Spleen (tissue), 11 donors: ENCODE data around the gene IZUMO4. TPM values are rescaled to one million over a fixed set of nuclear protein-coding genes. Genes with fewer than 3 reads are reported as not detected.

ENCODE experiments used
- DNase-seq: peaks from one replicate; pipeline ENCODE4 v3.0.0-alpha.2; 2020
- H3K27ac ChIP-seq, 8 donors: fragments of 200-600 bp; sonication (generic) in 7 of 8; 1 replicate in 4 of 8; 2 replicates in 4 of 8; pipeline versions ENCODE4 v1.5.0 to v1.8.0; 2016 to 2021; ENCODE audit warnings: inconsistent platforms in 4 of 8, mild to moderate bottlenecking in 4 of 8, moderate library complexity in 1 of 8
- H3K27me3 ChIP-seq, 7 donors: fragments of 200-600 bp; sonication (generic) in 6 of 7; replicated peaks in 1 of 7; 1 replicate in 4 of 7; 2 replicates in 3 of 7; pipeline versions ENCODE4 v1.5.0 to v1.8.0; 2016 to 2021; ENCODE audit warnings: inconsistent platforms in 3 of 7, mild to moderate bottlenecking in 1 of 7
- H3K36me3 ChIP-seq, 6 donors: fragments of 200-600 bp; sonication (generic) in 5 of 6; 1 replicate in 4 of 6; 2 replicates in 2 of 6; pipeline versions ENCODE4 v1.5.0 to v1.8.0; 2016 to 2021; ENCODE audit warnings: inconsistent platforms in 2 of 6
- H3K4me1 ChIP-seq, 6 donors: fragments of 200-600 bp; sonication (generic) in 5 of 6; 1 replicate in 3 of 6; 2 replicates in 3 of 6; pipeline versions ENCODE4 v1.5.0 to v1.8.0; 2016 to 2021; ENCODE audit warnings: inconsistent platforms in 3 of 6
- H3K4me3 ChIP-seq, 8 donors: fragments of 200-600 bp; sonication (generic) in 7 of 8; 1 replicate in 4 of 8; 2 replicates in 4 of 8; pipeline versions ENCODE4 v1.5.0 to v1.8.0; 2016 to 2021; ENCODE audit warnings: inconsistent platforms in 4 of 8, mild to moderate bottlenecking in 4 of 8, moderate library complexity in 2 of 8
- H3K9me3 ChIP-seq, 8 donors: fragments of 200-600 bp; sonication (generic) in 7 of 8; 1 replicate in 4 of 8; 2 replicates in 4 of 8; pipeline versions ENCODE4 v1.5.0 to v1.8.0; 2016 to 2021; ENCODE audit warnings: inconsistent platforms in 4 of 8
- POLR2A ChIP-seq, 3 donors: fragments of 450-650 bp; IDR thresholded peaks; one replicate each; pipeline ENCODE4 v1.5.1; 2017; ENCODE audit warnings: antibody characterized with exemption in 3 of 3, mild to moderate bottlenecking in 1 of 3
- POLR2AphosphoS5 ChIP-seq, 3 donors: sonication (generic); formaldehyde crosslinking; IDR thresholded peaks; one replicate each; pipeline ENCODE4 v1.5.1; 2017; ENCODE audit warnings: antibody characterized with exemption in 3 of 3
- WGBS, 5 donors: extraction: QIAGEN DNeasy Blood & Tissue Kit in 3 of 5; methylation state at CpG; one replicate each; pipeline versions ENCODE4 v1.1.5 to v1.1.7; 2013 to 2018; 5-methylcytosine and 5-hydroxymethylcytosine counted together
- intact Hi-C: fragments of 100-400 bp; cut with DNase I; formaldehyde crosslinking; loops from one replicate; pipeline ENCODE4 v1.15.0; 2023; ENCODE audit warnings: low total_unique reads
- polyA plus RNA-seq, 3 donors: library from polyadenylated mRNA; stranded (reverse); fragments of 200-250 nt; gene quantifications; one replicate each; pipeline ENCODE4 v1.2.1, GENCODE V29; 2013
- total RNA-seq, 7 donors: library from RNA; depleted of rRNA in 3 of 7; stranded (reverse); fragments of >200 nt in 3 of 7; fragmentation: NEBNext Ultra II Directional in 4 of 7; extraction: Animal tissue kit (Norgen Biotek cat#: 25700) in 4 of 7; gene quantifications; one replicate each; pipeline versions ENCODE4 v1.1.0 to v1.2.1, GENCODE V29; 2016 to 2021
- TF ChIP-seq, protein P1 (sequence below), 11 experiments: fragments of 200-600 bp in 7 of 11; fragments of 450-650 bp in 4 of 11; sonication (generic) in 4 of 11; IDR thresholded peaks in 8 of 11; conservative IDR thresholded peaks in 3 of 11; 1 replicate in 7 of 11; 2 replicates in 4 of 11; pipeline versions ENCODE4 v1.4.0 to v1.8.0; 2016 to 2021; ENCODE audit warnings: antibody characterized with exemption in 11 of 11, inconsistent platforms in 4 of 11, mild to moderate bottlenecking in 1 of 11
- donor health status: healthy with polysubstance abuse.
- donor health status: DM: no; HTN: no; CAD: no; lungs with moderate emphysema.
- donor health status: DM: no; HTN: no; CAD: no.
- donor health status: Bipolar disorder and iron deficiency.
- donor health status: healthy.
- donor health status: DM: no; HTN: no; CAD: no.
- donor health status: DM: yes; HTN: yes; CAD: no.

IZUMO4 gene
- total and polyA plus RNA-seq, 10 donors = 1.9 to 25.9 (median 5.7) TPM

DNA sequence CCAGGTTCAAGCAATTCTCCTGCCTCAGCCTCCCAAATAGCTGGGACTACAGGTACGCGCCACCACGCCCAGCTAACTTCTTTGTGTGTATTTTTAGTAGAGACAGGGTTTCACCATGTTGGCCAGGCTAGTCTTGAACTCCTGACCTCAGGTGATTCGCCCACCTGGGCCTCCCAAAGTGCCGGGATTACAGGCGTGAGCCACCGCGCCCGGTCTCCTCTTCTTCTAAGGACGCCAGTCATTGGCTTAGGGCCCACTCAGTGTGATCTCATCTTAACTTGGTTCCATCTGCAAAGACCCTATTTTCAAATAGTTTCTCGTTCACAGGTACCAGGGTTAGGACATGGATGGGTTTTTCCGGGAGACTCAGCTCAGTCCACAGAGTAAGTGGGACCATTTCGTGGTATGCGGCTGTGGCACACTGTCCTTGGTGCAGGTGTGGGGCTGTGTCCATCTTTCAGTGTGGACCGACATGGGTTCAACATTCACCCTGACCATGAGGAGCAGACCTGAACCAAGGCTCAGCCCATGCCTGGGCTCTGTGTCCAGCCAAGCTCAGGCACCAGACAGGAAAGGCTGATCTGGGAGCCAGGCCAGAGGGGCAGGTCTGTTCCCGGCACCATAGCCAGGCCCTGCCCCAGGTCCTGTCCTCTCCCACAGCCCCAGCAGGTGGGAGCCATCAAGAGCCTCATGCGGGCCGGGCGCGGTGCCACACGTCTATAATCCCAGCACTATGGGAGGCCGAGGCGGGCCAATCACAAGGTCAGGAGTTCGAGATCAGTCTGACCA is 42.9 kb upstream of the IZUMO4 start:
- intact Hi-C loops = no loop called here
- WGBS, 5 donors = 65 to 83% (median 79%) methylated on average over 23 to 24 of the region's 24 CpGs
- Histone ChIP-seq H3K9me3 (no peaks in the 10 kb centered on the region), H3K27me3 (no peaks in the 10 kb centered on the region), H3K4me1 (peaks cover 64 to 90% (median 82%) of the 10 kb centered on the region in 6 donors), H3K27ac (peak overlapping the region; percentile 35 to 100 (median 97)), H3K4me3 (no peak overlapping the region), H3K36me3 (peaks cover 0 to 9% (median 2%) of the 10 kb centered on the region in 6 donors)
- DNase-seq = peak; percentile 89
- peak; percentile 82 to 89 (median 87) for TF ChIP-seq POLR2AphosphoS5 (IDR thresholded peaks at IDR 0.05)
- no peak for TF ChIP-seq POLR2A (IDR thresholded peaks at IDR 0.05)

DNA sequence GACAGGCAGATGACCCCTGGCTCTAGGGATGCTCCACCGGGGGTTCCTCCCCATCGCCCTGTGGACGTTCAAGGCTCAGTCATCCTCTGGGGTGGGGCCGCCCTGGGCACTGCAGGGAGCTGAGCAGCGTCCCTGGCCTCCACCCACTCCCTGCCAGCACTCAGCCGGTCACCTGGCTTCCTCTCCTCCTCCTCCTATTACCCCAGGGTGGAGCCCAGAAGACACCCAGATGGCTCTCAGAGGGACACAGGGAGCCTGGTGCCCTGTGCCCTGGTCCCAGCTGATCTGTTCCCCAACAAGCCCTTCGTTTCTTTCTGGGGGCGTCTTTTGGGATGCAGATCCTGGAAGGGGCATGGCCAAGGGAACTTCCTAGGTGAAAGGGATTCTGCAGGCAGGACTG is 42.0 kb upstream of the IZUMO4 start:
- Histone ChIP-seq H3K27ac (peak overlapping the region; percentile 29 to 100 (median 97)), H3K27me3 (no peaks in the 10 kb centered on the region), H3K4me3 (no peak overlapping the region), H3K4me1 (peaks cover 64 to 90% (median 82%) of the 10 kb centered on the region in 6 donors), H3K9me3 (no peaks in the 10 kb centered on the region), H3K36me3 (no peaks in the 10 kb centered on the region)
- 52 to 69% (median 63%) methylated on average over 8 of the region's 8 CpGs for WGBS, 5 donors
- no peak for TF ChIP-seq POLR2AphosphoS5 (IDR thresholded peaks at IDR 0.05)
- TF ChIP-seq, protein P1, sequence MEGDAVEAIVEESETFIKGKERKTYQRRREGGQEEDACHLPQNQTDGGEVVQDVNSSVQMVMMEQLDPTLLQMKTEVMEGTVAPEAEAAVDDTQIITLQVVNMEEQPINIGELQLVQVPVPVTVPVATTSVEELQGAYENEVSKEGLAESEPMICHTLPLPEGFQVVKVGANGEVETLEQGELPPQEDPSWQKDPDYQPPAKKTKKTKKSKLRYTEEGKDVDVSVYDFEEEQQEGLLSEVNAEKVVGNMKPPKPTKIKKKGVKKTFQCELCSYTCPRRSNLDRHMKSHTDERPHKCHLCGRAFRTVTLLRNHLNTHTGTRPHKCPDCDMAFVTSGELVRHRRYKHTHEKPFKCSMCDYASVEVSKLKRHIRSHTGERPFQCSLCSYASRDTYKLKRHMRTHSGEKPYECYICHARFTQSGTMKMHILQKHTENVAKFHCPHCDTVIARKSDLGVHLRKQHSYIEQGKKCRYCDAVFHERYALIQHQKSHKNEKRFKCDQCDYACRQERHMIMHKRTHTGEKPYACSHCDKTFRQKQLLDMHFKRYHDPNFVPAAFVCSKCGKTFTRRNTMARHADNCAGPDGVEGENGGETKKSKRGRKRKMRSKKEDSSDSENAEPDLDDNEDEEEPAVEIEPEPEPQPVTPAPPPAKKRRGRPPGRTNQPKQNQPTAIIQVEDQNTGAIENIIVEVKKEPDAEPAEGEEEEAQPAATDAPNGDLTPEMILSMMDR (IDR thresholded peaks at IDR 0.05 in 8 of 11, conservative IDR thresholded peaks at IDR 0.05 in 3 of 11) = no peak
- TF ChIP-seq POLR2A (IDR thresholded peaks at IDR 0.05) = no peak
- intact Hi-C loops = no loop called here
- peak; percentile 79 for DNase-seq

DNA sequence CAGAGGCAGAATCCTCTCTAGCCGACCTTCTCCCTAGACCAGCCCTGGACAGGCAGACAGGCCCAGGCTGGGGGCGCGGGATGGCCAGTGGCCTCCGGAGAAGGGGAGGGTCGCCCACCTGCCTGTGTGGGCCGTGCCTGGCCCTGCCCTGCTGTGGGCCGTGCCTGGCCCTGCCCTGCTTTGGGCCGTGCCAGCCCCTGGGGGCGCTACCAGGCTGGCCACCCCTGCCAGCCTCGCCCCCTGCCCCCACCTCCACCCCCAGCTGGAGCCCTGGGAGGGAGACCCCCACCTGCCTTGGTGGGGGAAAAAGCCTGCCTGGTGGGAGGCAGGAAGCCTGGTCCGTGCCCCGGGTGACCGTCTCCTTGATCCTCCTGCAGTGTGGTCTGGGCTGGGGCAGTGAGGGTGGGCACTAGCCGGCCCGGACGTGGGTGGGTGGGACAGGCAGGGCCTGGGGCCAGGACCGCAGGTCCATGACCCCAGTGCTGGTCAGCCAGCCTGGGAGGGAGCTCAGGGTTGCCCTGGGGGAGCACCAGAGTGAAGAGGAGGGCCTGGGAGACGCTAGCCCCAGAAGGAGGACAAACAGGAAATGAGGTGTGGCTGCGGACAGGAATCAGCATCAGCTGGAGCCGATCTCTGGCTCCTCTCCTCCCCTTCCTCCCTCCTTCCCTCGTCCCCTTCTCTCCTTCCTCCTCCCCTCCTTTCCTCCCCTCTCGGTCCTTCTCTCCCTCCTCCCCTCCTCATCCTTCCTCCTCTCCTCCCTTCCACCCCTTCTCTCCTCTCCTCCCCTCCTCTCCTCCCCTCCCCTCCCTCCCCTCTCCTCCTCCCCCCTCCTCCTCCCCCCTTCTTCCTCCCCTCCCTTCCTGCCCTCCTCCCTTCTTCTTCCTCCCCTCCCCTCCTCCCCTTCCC is 40.5 kb upstream of the IZUMO4 start:
- Histone ChIP-seq H3K9me3 (no peaks in the 10 kb centered on the region), H3K27me3 (no peaks in the 10 kb centered on the region), H3K4me1 (peaks cover 73 to 99% (median 94%) of the 10 kb centered on the region in 6 donors), H3K27ac (peak overlapping the region; percentile 84 to 100 (median 97)), H3K4me3 (peak overlapping the region in 5 of 8 donors; percentile 9 to 53 (median 18)), H3K36me3 (no peaks in the 10 kb centered on the region)
- TF ChIP-seq POLR2AphosphoS5 (IDR thresholded peaks at IDR 0.05) (peak; percentile 63 to 80 (median 72)), POLR2A (IDR thresholded peaks at IDR 0.05) (no peak)
- TF ChIP-seq, protein P1 (IDR thresholded peaks at IDR 0.05 in 8 of 11, conservative IDR thresholded peaks at IDR 0.05 in 3 of 11) = peak in 1 of 11 experiments; percentile 16
- intact Hi-C loops = no loop called here
- WGBS, 5 donors = 7 to 46% (median 28%) methylated on average over 11 to 22 of the region's 22 CpGs
- peak; percentile 86 for DNase-seq

DNA sequence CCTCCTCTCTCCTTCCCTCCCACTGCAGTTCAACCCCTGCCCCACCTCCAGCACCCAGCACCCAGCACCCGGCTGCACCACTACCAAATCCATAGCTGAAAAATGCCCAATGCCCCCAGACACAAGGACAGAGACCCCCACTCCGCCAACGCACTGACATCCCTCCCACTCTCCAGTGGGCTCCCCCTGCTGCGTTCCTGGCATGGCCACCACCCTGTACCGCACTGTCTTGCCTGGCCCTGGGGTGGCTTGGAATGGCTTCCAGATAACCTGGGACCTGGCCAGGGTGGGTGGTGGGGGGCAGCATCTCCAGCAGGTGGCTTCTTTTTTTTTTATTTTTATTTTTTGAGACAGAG is 39.9 kb upstream of the IZUMO4 start:
- intact Hi-C loops = no loop called here
- no peaks in the 10 kb centered on the region for H3K36me3 ChIP-seq
- peaks cover 67 to 96% (median 90%) of the 10 kb centered on the region in 6 donors for H3K4me1 ChIP-seq
- peak overlapping the region in 2 of 8 donors; percentile 9 to 53 for H3K4me3 ChIP-seq
- peak overlapping the region; percentile 55 to 100 (median 98) for H3K27ac ChIP-seq
- peak; percentile 78 for DNase-seq
- 22 to 51% (median 34%) methylated on average over 5 of the region's 5 CpGs for WGBS, 5 donors
- TF ChIP-seq POLR2AphosphoS5 (IDR thresholded peaks at IDR 0.05) (no peak), POLR2A (IDR thresholded peaks at IDR 0.05) (no peak)
- TF ChIP-seq, protein P1 (IDR thresholded peaks at IDR 0.05 in 8 of 11, conservative IDR thresholded peaks at IDR 0.05 in 3 of 11) = no peak
- H3K9me3 ChIP-seq = no peaks in the 10 kb centered on the region
- no peaks in the 10 kb centered on the region for H3K27me3 ChIP-seq
